Measurements from ENCODE around the gene WDFY3. TPM values are rescaled to one million over a fixed set of nuclear protein-coding genes. Genes with fewer than 3 reads are reported as not detected.
A peak's percentile ranks its signal among the peaks of the same experiment; 100 is the strongest.

WDFY3 gene
- total and polyA plus RNA-seq, 2 of the 13 experiments (the other 11 are each of a cell fraction or from before 2014, with no cell fraction given): 16.7 to 24.5 TPM

DNA sequence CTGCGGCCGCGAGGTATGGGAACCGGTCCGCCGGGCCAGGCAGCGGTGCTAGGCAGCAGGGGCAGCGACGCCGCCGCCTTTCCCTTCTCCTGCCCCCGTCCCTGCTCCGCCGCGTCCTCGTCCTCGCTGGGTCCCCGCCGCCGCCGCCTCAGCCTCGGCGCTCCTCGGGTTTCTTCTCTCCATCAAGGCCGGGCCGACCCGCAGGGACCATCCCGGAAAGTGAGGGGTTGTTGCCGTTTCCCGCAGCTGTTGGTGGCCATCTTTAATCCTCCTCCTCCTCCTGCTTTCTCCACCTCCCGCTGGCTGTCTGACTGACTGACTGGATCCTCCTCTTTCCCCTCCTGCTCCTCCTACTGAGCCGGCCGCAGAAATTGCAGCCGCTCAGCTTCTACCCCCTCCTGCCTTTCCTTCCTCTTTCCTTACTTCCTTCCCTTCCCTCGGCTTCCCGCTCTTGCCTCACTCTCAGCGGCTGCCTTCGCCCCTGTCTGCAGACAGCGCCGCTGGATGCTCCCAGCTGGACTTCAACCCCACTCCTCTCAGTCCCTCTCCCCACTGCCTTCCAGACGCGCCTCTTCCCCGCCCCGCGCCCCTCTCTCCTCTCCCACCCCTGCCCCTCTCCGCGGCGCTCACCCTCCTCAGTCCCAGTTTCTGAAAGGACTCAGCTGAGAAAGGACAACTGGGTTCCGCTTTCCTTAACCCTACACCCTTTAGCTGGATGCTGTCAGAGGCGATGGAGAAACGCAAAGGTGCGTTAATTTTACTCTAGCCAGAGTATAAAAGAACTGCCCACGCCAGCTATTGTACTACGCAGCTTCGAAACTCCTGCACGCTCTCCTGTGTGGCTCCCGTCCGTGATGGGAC, at the start of gene WDFY3 (continued):
- TF ChIP-seq, protein P1, sequence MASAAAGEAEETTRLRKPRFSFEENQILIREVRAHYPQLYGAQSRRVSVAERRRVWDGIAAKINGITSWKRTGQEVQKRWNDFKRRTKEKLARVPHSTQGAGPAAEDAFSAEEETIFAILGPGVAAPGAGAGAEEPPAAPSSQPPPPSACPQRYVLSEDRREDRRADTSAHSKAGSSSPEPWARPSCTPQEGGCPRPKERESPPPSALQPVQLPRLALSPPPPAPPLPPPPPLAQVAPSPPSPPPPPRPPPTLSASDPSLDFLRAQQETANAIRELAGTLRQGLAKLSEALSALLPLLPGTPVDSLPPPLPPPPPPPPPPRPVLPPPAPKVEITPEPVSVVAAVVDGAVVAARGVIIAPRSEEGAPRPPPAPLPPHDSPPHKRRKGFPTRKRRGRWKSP (CRISPR knock-in tag; IDR thresholded peaks at IDR 0.05): no peak
- TF ChIP-seq ATRX (CRISPR knock-in tag; IDR thresholded peaks at IDR 0.05; ENCODE audit: borderline replicate concordance): no peak
- peak; percentile 29; the same call in 1 of the 2 replicates for TF ChIP-seq KDM5B (CRISPR knock-in tag; IDR thresholded peaks at IDR 0.05; ENCODE audit: borderline replicate concordance)
- no peak for TF ChIP-seq ZNF569 (CRISPR knock-in tag; IDR thresholded peaks at IDR 0.05; ENCODE audit: borderline replicate concordance)
- TF ChIP-seq, protein P2, sequence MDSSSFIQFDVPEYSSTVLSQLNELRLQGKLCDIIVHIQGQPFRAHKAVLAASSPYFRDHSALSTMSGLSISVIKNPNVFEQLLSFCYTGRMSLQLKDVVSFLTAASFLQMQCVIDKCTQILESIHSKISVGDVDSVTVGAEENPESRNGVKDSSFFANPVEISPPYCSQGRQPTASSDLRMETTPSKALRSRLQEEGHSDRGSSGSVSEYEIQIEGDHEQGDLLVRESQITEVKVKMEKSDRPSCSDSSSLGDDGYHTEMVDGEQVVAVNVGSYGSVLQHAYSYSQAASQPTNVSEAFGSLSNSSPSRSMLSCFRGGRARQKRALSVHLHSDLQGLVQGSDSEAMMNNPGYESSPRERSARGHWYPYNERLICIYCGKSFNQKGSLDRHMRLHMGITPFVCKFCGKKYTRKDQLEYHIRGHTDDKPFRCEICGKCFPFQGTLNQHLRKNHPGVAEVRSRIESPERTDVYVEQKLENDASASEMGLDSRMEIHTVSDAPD (CRISPR knock-in tag; IDR thresholded peaks at IDR 0.05): no peak
- TF ChIP-seq ZNF431 (CRISPR knock-in tag; IDR thresholded peaks at IDR 0.05; ENCODE audit: borderline replicate concordance, low read depth): no peak
- no peak for TF ChIP-seq HNRNPUL1 (IDR thresholded peaks at IDR 0.05; ENCODE audit: low read depth, low read length)
- no peak for TF ChIP-seq TP53 (CRISPR knock-in tag; conservative IDR thresholded peaks at IDR 0.05)
- TF ChIP-seq ZNF138 (CRISPR knock-in tag; IDR thresholded peaks at IDR 0.05; ENCODE audit: low read depth): no peak
- TF ChIP-seq, protein P3, sequence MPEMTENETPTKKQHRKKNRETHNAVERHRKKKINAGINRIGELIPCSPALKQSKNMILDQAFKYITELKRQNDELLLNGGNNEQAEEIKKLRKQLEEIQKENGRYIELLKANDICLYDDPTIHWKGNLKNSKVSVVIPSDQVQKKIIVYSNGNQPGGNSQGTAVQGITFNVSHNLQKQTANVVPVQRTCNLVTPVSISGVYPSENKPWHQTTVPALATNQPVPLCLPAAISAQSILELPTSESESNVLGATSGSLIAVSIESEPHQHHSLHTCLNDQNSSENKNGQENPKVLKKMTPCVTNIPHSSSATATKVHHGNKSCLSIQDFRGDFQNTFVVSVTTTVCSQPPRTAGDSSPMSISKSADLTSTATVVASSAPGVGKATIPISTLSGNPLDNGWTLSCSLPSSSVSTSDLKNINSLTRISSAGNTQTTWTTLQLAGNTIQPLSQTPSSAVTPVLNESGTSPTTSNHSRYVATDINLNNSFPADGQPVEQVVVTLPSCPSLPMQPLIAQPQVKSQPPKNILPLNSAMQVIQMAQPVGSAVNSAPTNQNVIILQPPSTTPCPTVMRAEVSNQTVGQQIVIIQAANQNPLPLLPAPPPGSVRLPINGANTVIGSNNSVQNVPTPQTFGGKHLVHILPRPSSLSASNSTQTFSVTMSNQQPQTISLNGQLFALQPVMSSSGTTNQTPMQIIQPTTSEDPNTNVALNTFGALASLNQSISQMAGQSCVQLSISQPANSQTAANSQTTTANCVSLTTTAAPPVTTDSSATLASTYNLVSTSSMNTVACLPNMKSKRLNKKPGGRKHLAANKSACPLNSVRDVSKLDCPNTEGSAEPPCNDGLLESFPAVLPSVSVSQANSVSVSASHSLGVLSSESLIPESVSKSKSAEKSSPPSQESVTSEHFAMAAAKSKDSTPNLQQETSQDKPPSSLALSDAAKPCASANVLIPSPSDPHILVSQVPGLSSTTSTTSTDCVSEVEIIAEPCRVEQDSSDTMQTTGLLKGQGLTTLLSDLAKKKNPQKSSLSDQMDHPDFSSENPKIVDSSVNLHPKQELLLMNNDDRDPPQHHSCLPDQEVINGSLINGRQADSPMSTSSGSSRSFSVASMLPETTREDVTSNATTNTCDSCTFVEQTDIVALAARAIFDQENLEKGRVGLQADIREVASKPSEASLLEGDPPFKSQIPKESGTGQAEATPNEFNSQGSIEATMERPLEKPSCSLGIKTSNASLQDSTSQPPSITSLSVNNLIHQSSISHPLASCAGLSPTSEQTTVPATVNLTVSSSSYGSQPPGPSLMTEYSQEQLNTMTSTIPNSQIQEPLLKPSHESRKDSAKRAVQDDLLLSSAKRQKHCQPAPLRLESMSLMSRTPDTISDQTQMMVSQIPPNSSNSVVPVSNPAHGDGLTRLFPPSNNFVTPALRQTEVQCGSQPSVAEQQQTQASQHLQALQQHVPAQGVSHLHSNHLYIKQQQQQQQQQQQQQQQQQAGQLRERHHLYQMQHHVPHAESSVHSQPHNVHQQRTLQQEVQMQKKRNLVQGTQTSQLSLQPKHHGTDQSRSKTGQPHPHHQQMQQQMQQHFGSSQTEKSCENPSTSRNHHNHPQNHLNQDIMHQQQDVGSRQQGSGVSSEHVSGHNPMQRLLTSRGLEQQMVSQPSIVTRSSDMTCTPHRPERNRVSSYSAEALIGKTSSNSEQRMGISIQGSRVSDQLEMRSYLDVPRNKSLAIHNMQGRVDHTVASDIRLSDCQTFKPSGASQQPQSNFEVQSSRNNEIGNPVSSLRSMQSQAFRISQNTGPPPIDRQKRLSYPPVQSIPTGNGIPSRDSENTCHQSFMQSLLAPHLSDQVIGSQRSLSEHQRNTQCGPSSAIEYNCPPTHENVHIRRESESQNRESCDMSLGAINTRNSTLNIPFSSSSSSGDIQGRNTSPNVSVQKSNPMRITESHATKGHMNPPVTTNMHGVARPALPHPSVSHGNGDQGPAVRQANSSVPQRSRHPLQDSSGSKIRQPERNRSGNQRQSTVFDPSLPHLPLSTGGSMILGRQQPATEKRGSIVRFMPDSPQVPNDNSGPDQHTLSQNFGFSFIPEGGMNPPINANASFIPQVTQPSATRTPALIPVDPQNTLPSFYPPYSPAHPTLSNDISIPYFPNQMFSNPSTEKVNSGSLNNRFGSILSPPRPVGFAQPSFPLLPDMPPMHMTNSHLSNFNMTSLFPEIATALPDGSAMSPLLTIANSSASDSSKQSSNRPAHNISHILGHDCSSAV (CRISPR knock-in tag; IDR thresholded peaks at IDR 0.05; ENCODE audit: borderline replicate concordance): no peak
- TF ChIP-seq ZNF772 (CRISPR knock-in tag; IDR thresholded peaks at IDR 0.05): 0 out of 2 replicates have a peak, but pooled peaks have one; percentile 24
- no peak for TF ChIP-seq FOXA1 (IDR thresholded peaks at IDR 0.05)
- TF ChIP-seq FOXA1 (CRISPR knock-in tag; IDR thresholded peaks at IDR 0.05): no peak; the same call in 1 of the 2 replicates
- TF ChIP-seq NR2F1 (CRISPR knock-in tag; IDR thresholded peaks at IDR 0.05): 0 out of 4 replicates have a peak, but pooled peaks of 1 of the 2 experiments have one; percentile 16
- TF ChIP-seq YEATS2 (CRISPR knock-in tag; IDR thresholded peaks at IDR 0.05; ENCODE audit: borderline replicate concordance): no peak
- TF ChIP-seq LCORL (IDR thresholded peaks at IDR 0.05): no peak
- TF ChIP-seq LCORL (CRISPR knock-in tag; IDR thresholded peaks at IDR 0.05): no peak
- no peak for TF ChIP-seq MEF2D (CRISPR knock-in tag; IDR thresholded peaks at IDR 0.05)
- TF ChIP-seq TSC22D2 (CRISPR knock-in tag; IDR thresholded peaks at IDR 0.05; ENCODE audit: borderline replicate concordance): no peak
